Stimulated activated CD4-positive, alpha-beta T cell treated with anti-CD3 and anti-CD28 coated beads, Interleukin-15, amount 100 ng/mL, for 1 hour (primary cell): ENCODE data around the gene TMTC2.

ENCODE experiments used
- DNase-seq, 2 donors: peaks; one replicate each; pipeline ENCODE4 v3.0.0-alpha.2; 2020; ENCODE audit warnings: low read depth in 1 of 2, low spot score in 1 of 2

TMTC2 gene

GRCh38 chr12:83122623-83122934, 435.9 kb downstream of the TMTC2 start:
- no peak for DNase-seq

GRCh38 chr12:83123039-83123438, 436.3 kb downstream of the TMTC2 start:
- DNase-seq, result no peak

GRCh38 chr12:83128540-83128939, 441.8 kb downstream of the TMTC2 start:
- DNase-seq, result no peak

GRCh38 chr12:83130178-83130577, 443.5 kb downstream of the TMTC2 start:
- DNase-seq, result no peak

GRCh38 chr12:83132360-83132759, 445.7 kb downstream of the TMTC2 start:
- no peak for DNase-seq

- no peak for DNase-seq
Observed at GRCh38 chr12:83136411-83136810, 449.7 kb downstream of the TMTC2 start.

- DNase-seq, result no peak
Observed at GRCh38 chr12:83140135-83140534, 453.4 kb downstream of the TMTC2 start.

GRCh38 chr12:83141460-83141994, 454.8 kb downstream of the TMTC2 start:
- no peak for DNase-seq

- no peak for DNase-seq
Observed at GRCh38 chr12:83142914-83143313, 456.2 kb downstream of the TMTC2 start.

GRCh38 chr12:83143950-83144349, 457.2 kb downstream of the TMTC2 start:
- DNase-seq, result no peak

- no peak for DNase-seq
Observed at GRCh38 chr12:83145325-83145840, 458.7 kb downstream of the TMTC2 start.

GRCh38 chr12:83147341-83147740, 460.6 kb downstream of the TMTC2 start:
- DNase-seq, result no peak

GRCh38 chr12:83149987-83150386, 463.3 kb downstream of the TMTC2 start:
- DNase-seq, result no peak

GRCh38 chr12:83150465-83151189, 463.9 kb downstream of the TMTC2 start:
- DNase-seq, result no peak

GRCh38 chr12:83153177-83153576, 466.5 kb downstream of the TMTC2 start:
- DNase-seq, result no peak

- no peak for DNase-seq
Observed at GRCh38 chr12:83156815-83157214, 470.1 kb downstream of the TMTC2 start.

- DNase-seq, result no peak
Observed at GRCh38 chr12:83157604-83158003, 470.9 kb downstream of the TMTC2 start.

- no peak for DNase-seq
Observed at GRCh38 chr12:83158613-83159207, 472.0 kb downstream of the TMTC2 start.

- DNase-seq, result no peak
Observed at GRCh38 chr12:83161456-83161855, 474.8 kb downstream of the TMTC2 start.

- no peak for DNase-seq
Observed at GRCh38 chr12:83168751-83169150, 482.0 kb downstream of the TMTC2 start.

- no peak for DNase-seq
Observed at GRCh38 chr12:83172441-83172840, 485.7 kb downstream of the TMTC2 start.

GRCh38 chr12:83172866-83173649, 486.4 kb downstream of the TMTC2 start:
- DNase-seq, result no peak
